CD4-positive, alpha-beta T cell treated with Interleukin-4 for 4 hours (primary cell): ENCODE results near the gene UROC1.
"Not testable (repeated sequence)": the region's sequence is repeated elsewhere in the genome, so short reads cannot be mapped to it uniquely, and the experiment has no call there.

Experiments used
- DNase-seq: peaks from one replicate; pipeline ENCODE4 v3.0.0-alpha.2; 2020

The UROC1 gene

GRCh38 chr3:126546549-126547239 is 29.1 kb upstream of the UROC1 start:
- DNase-seq: no peak

DNA sequence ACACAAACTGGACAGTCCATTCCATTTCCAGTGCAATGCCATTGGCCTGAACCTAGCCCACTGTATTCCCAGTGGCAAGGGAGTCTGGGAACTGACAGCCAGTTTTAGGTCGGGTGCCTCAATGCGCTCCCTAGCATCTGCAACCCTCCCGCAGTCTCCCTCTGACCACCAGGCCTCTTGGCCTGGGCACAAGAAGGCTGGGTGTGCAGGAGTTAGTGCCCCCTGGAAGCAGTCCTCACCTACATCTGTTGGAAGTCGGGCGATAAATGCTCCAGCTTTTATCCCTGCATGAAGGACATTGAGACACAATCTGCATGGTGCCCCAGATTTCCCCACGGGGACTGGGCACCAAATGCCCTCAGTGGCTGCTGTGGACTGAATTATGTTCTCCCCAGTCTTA is 28.4 kb upstream of the UROC1 start:
- DNase-seq: no peak

GRCh38 chr3:126545544-126545943 is 28.0 kb upstream of the UROC1 start:
- no peak for DNase-seq

GRCh38 chr3:126544596-126545281 is 27.2 kb upstream of the UROC1 start:
- no peak for DNase-seq

DNA sequence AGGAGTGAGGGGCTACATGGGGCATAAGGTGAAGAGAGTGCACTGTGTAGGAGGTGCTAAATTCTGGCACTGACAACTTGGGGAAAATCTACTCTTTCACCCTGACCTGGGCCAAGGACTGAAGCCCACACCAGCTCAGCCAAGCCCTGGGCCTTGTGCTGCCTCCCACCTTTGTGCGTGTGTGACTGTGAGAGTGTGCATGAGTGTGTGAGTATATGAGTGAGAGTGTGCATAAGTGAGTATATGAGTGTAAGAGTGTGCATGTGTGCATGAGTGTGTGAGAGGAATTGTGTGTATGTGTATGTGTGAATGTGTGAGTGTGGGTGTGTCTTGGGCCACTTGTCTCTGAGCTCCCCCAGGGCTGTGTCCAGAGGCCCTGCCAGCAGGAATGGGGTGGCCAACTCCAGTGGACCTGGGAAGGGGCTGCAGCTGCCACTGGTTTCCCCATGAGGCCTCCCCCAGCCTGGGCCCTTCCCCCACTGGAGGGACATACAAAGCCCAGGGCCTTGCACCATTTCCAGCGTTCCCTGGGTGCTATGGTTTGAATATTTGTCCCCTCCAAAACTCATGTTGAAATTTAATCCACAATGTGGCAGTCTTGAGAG is 26.0 kb upstream of the UROC1 start:
- no peak for DNase-seq

GRCh38 chr3:126542340-126543241 is 25.0 kb upstream of the UROC1 start:
- no peak for DNase-seq

- DNase-seq: no peak
Observed at GRCh38 chr3:126541628-126542339, 24.2 kb upstream of the UROC1 start.

DNA sequence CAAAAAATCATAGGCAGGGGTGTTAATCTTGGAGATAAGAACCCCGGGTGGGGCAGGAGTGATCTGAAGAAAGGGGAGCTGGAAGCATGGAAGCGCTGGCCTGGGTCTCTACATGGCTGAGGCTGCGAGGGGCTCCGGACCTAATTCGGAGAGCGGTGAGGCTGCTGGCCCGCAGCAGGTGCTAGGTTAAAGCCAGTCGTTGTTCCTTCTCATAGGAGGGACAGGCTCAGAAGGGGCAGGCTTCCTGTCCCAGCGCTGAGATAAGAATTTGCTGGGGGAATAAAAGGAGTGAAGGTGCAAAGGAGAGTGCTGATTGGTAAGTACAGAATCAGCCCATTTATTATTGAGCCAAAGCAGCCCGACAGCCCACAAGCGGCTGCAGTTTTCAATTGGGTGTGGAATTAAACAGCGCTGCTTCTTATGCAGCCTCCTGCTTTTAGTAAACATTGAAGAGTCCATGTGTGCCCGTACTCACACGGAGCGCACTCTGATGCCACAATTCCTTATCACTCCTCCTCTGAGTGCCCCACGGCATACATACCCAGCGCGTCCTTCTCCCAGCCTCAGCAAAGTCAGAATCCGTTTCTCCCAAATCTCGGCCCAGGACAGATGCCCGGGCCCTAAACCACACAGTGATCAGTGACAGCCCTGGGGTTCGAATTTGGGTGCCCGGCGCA is 23.5 kb upstream of the UROC1 start:
- DNase-seq: no peak

DNA sequence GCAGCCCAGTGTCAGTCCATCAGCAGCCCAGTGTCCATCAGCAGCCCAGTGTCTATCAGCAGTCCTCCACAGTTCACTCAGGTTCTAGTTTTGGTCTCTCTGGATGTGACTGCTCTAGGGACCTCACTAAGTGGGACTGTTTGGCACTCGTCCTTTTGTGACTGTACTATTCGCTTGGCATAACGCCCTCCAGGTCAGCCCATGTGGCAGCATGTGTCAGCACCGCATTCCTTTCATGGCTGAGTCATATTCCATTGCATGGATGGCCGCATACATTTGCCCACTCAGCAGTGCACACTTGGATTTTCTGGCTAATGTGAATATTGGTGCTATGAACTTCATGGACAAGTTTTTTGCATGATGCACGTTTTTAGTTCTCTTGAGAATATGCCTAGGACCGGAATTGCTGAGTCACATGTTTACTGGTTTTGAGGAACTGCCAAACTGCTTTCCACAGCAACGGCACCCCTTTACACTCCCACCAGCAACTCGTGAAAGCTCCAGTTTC is 22.8 kb upstream of the UROC1 start:
- DNase-seq: no peak

DNA sequence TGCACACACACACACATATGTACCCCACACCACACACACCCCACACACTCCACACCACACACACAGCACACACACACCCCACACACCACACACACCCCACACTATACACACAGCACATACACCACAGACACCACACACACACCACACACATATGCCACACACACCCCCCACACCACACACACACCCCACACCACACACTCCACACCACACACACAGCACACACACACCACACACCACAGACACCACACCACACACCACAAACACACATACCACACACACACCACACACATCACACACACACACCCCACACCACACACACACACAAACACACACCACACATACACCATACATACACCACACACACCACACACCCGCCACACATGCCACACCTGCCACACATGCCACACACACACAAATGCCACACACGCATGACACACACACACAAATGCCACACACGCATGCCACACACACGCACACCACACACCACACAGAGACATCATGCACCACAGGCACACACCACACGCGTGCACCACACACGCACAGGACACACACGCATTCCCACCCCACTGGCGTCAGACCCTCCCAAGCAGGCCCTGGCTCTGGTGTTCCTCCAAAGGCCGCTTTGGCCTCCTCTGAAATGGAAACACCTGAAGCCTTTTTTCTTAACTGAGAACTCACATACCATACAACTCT is 22.1 kb upstream of the UROC1 start:
- DNase-seq: no peak

DNA sequence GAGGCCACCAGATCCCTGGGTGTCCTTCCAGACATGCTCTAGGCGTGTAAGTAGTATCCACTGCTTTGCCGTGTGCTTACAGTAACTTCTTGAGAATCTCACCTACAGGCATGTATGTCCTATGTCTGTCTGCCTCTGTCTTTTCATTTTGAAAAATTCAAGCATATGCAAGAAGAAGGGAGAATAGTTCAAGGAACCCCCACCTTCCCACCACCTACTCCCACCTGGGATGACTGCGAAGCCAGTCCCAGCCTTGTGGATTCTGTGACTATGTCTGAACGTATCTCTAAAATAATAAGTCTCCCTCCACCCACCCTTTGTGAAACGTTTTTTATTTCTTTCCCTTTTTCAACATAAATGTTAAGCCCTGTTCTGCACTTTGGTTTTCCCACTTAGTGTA is 21.4 kb upstream of the UROC1 start:
- no peak for DNase-seq

DNA sequence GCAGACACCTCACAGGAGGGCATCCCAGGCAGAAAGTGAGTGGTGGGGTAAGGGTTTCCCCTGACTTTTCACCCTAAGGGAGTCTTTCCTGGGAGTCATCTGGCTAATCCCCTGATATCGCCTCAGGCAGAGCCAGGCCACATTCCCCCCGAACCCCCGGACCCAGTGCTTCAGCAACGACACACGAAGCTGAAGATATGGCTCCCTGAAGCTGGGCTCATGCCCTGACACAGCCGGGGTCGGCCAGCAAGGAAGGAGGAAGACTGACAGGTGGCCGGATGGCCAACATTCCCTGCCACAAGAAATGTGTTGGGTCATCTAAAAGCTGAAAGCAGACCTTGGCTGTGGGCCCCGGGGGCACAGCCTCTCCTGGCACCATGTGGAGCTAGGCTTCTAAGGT is 20.7 kb upstream of the UROC1 start:
- no peak for DNase-seq

DNA sequence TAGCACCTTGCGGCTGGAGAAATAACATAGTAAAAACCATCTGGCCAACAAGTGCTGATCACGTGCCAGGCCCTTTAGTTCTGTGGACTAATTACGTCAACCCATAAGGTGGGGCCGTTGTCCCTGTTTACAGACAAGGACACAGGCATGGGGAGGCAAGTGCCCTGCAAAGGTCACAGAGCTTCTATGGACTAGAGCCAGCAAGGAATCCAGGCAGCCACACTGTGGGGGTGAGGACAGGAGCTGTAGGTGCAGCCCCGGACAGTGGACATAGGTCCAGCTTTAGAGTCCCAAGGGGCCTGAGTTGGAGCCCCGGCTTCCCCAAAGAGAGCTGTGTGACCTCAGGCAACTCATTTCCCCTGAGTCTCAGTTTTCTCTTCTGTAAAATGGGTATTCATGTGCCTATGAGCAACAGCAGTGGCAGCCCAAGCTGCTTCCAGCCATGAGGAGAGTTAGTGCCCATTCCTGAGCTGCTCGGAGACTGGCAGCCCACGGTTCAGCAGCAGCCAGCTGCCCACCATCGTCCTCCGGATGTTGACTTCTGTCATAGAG is 20.2 kb upstream of the UROC1 start:
- DNase-seq: no peak

GRCh38 chr3:126537116-126537729 is 19.6 kb upstream of the UROC1 start:
- no peak for DNase-seq

DNA sequence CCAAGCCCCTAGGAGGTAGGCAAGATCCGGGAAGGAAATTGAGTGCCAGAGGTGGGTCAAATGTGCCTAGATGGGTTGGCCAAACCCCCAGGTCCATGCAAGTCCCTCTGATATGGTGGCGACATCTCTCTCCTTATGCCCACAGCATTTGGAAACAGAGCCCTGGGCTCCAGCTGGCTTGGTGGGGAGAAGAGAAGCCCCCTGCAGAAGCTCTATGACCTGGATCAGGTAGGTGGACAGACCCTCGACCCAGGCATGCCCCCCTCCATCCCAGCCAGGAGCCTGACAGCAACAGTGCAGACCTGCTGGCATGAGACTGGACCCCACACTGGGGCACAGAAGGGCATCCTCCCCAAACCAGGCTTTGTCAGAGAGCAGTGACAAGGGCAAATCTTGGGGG is 18.6 kb upstream of the UROC1 start:
- no peak for DNase-seq

DNA sequence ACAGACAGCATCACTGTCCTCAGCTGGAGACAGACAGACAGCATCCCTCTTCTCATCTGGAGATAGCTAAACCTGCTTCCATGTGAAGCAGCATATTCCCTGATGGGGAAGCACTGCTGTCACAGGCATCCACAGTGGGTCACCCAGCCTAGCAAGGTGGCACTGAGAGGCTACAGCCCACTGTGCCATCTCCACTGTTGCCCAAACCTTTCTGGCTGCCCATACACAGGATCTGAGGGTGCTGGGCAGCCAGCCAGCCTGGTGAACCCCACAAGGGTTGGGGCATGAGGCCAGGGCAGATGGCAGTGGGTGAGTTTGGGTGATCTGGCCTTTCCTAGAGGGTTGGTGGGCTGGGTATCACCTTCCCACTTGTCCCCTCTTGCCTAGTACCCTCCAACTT is 18.1 kb upstream of the UROC1 start:
- no peak for DNase-seq

DNA sequence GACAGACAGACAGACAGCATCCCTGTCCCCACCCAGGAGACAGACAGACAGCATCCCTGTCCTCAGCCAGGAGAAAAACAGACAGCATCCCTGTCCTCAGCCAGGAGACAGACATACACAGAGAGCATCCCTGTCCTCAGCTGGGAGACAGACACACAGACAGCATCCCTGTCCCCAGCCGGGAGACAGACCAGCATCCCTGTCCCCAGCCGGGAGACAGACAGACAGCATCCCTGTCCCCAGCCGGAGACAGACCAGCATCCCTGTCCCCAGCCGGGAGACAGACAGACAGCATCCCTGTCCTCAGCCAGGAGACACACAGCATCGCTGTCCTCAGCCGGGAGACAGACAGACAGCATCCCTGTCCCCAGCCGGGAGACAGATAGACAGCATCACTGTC is 17.1 kb upstream of the UROC1 start:
- not testable (repeated sequence) for DNase-seq

DNA sequence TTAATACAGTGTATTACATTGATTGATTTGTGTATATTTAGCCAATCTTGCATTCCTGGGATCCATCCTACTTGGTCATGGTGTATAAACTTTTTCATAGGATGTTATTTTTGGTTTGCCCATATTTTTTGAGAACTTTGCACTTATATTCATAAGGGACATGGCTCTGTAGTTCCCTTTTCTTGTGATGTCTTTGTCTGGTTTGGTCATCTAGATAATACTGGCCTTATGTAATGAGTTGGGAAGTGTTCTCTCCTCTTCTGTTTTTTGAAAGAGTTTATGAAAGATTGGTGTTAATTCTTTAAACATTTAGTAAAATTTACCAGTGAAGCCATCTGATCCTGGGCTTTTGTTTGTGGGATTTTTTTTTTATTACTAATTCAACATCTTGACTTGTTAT is 15.9 kb upstream of the UROC1 start:
- no peak for DNase-seq

GRCh38 chr3:126531051-126531330 is 13.4 kb upstream of the UROC1 start:
- no peak for DNase-seq

DNA sequence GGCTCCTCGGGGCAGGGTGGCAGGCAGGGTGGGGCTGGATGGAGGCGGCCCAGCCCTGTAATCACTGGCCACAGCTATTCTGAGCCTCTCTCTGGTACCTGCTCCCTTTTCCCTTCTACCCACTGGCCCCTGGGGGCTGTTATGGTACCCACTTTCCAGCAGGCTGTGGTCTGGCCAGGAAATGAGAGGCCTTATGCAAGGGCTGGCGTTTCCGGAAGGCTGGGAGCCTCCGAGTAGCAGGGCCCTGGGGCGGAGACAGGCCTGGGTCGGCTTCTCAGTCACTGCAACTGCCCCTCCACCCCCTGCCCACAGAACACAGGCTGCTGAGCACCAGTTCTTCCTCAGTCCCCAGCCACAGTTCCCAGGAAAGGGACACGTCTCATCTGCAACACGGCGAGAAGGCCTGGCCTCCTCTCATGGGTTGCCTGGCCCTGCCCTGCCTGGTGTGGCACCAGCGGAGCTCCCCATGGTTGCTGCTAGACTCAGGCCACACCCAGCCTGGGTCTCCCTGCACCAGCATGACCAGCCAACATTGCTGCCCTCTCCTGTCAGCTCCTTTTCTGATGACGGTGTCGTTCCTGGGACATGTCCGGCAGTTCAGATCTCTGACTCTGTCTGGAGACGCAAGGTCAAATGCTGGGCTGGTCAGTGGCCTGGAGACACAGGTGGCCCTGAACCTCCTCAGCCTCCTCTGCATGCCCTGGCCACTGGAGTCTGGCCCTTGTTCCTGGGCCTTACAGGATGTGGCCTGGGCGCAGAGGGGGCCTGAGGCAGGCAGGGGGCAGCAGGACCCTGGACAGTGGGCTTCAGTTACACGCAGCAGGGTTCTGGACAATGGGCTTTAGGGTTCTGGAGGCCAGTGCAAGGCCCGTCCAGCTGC is 12.8 kb upstream of the UROC1 start:
- DNase-seq: peak; percentile 5
